WTC11 (cell line): ENCODE measurements around the gene HNRNPA0. TPM values are rescaled to one million over a fixed set of nuclear protein-coding genes. Genes with fewer than 3 reads are reported as not detected.

Experiments used
- ATAC-seq: fragments of 200-7000 bp; cut with Tn5 transposase; 2 replicates; pipeline ENCODE4 v1.10.0; 2021; ENCODE audit warnings: mild to moderate bottlenecking, moderate library complexity
- CTCF ChIA-PET: fragments of 300-600 bp; sonication (Branson Sonifier 250); formaldehyde crosslinking; loops from one replicate; lab custom pipeline; 2021; ENCODE audit warnings: antibody characterized with exemption; lab: Charles Lee
- POLR2A ChIA-PET: fragments of 350-600 bp; sonication (Branson Sonifier 250); formaldehyde crosslinking; loops from one replicate; lab custom pipeline; 2021; ENCODE audit warnings: antibody characterized with exemption; lab: Charles Lee
- DNase-seq: peaks from one replicate; pipeline ENCODE4 v3.0.0; 2021; ENCODE audit warnings: low spot score
- H3K27ac Mint-ChIP-seq: 2 replicates; pipeline ENCODE4 v1.8.0; 2021; ENCODE audit warnings: mixed read lengths
- H3K27me3 Mint-ChIP-seq: 2 replicates; pipeline ENCODE4 v1.8.0; 2021; ENCODE audit warnings: low read depth, mild to moderate bottlenecking, moderate library complexity, mixed read lengths
- H3K36me3 Mint-ChIP-seq: 2 replicates; pipeline ENCODE4 v1.8.0; 2021; ENCODE audit warnings: mixed read lengths
- H3K4me1 Mint-ChIP-seq: 2 replicates; pipeline ENCODE4 v1.8.0; 2022; ENCODE audit warnings: mixed read lengths
- H3K4me3 Mint-ChIP-seq: 2 replicates; pipeline ENCODE4 v1.8.0; 2021; ENCODE audit warnings: mild to moderate bottlenecking, moderate library complexity, mixed read lengths
- H3K9me3 Mint-ChIP-seq: 2 replicates; pipeline ENCODE4 v1.8.0; 2021; ENCODE audit warnings: mixed read lengths
- AFF4 ChIP-seq: sonication (generic); formaldehyde crosslinking; IDR thresholded peaks from 2 replicates; pipeline ENCODE4 v1.8.1; 2023; ENCODE audit warnings: mild to moderate bottlenecking, missing genetic modification reagents, borderline replicate concordance
- E2F4 ChIP-seq: sonication (generic); formaldehyde crosslinking; IDR thresholded peaks from 2 replicates; pipeline ENCODE4 v1.8.1; 2022; ENCODE audit warnings: low read depth, mild to moderate bottlenecking, moderate library complexity, missing genetic modification reagents, borderline replicate concordance
- ERG ChIP-seq: fragments of 250-450 bp; sonication (Bioruptor Pico); IDR thresholded peaks from 2 replicates; pipeline ENCODE4 v1.8.0; 2021; ENCODE audit warnings: mild to moderate bottlenecking
- FOXJ3 ChIP-seq: sonication (generic); formaldehyde crosslinking; IDR thresholded peaks from 2 replicates; pipeline ENCODE4 v1.9.0; 2021; ENCODE audit warnings: missing genetic modification reagents, mild to moderate bottlenecking, borderline replicate concordance
- MLX ChIP-seq: sonication (generic); formaldehyde crosslinking; IDR thresholded peaks from 2 replicates; pipeline ENCODE4 v1.8.1; 2023; ENCODE audit warnings: mild to moderate bottlenecking, missing genetic modification reagents, moderate library complexity
- MXD4 ChIP-seq: fragments of 250-450 bp; sonication (Bioruptor Pico); IDR thresholded peaks from 2 replicates; pipeline ENCODE4 v1.8.0; 2021; ENCODE audit warnings: mild to moderate bottlenecking, moderate library complexity, borderline replicate concordance
- NFE2L1 ChIP-seq: sonication (generic); formaldehyde crosslinking; IDR thresholded peaks from 2 replicates; pipeline ENCODE4 v1.8.1; 2023; ENCODE audit warnings: missing genetic modification reagents
- NR1H2 ChIP-seq: sonication (generic); formaldehyde crosslinking; IDR thresholded peaks from 2 replicates; pipeline ENCODE4 v1.9.0; 2021; ENCODE audit warnings: mild to moderate bottlenecking, moderate library complexity, missing genetic modification reagents
- PRDM15 ChIP-seq: sonication (generic); formaldehyde crosslinking; IDR thresholded peaks from 2 replicates; pipeline ENCODE4 v1.8.0; 2022; ENCODE audit warnings: missing genetic modification reagents
- PREB ChIP-seq: sonication (generic); formaldehyde crosslinking; IDR thresholded peaks from 2 replicates; pipeline ENCODE4 v1.8.1; 2022; ENCODE audit warnings: mild to moderate bottlenecking, missing genetic modification reagents, moderate library complexity, borderline replicate concordance
- RELA ChIP-seq: sonication (generic); formaldehyde crosslinking; IDR thresholded peaks from 2 replicates; pipeline ENCODE4 v1.8.1; 2022; ENCODE audit warnings: missing genetic modification reagents, mild to moderate bottlenecking, borderline replicate concordance
- SP1 ChIP-seq: sonication (generic); formaldehyde crosslinking; conservative IDR thresholded peaks from 2 replicates; pipeline ENCODE4 v1.8.1; 2022; ENCODE audit warnings: missing genetic modification reagents
- TEAD4 ChIP-seq: sonication (generic); formaldehyde crosslinking; IDR thresholded peaks from 2 replicates; pipeline ENCODE4 v1.8.0; 2022; ENCODE audit warnings: mild to moderate bottlenecking, missing genetic modification reagents
- ZNF232 ChIP-seq: sonication (generic); formaldehyde crosslinking; IDR thresholded peaks from 2 replicates; pipeline ENCODE4 v1.8.0; 2022; ENCODE audit warnings: mild to moderate bottlenecking, missing genetic modification reagents
- ZNF317 ChIP-seq: sonication (generic); formaldehyde crosslinking; IDR thresholded peaks from 2 replicates; pipeline ENCODE4 v1.8.1; 2023; ENCODE audit warnings: low read depth, mild to moderate bottlenecking, moderate library complexity, missing genetic modification reagents, borderline replicate concordance
- total RNA-seq: library from RNA; stranded (reverse); gene quantifications from 3 replicates; pipeline ENCODE4 v1.2.3, GENCODE V29; 2021

HNRNPA0 gene
- total RNA-seq, 1 experiment from 2014 or later: 66.6 TPM

- TF ChIP-seq ERG (CRISPR knock-in tag): no peak
These were observed 7.4 kb upstream of the HNRNPA0 start (continued) for GRCh38 chr5:137761566-137761965.

GRCh38 chr5:137760719-137761516 lies 6.8 kb upstream of the HNRNPA0 start:
- ATAC-seq (no peak), DNase-seq (no peak)
- H3K36me3 Mint-ChIP-seq: peaks cover 4% of the 10 kb centered on the region
- no peaks in the 10 kb centered on the region for H3K4me1 Mint-ChIP-seq
- no peak overlapping the region for H3K4me3 Mint-ChIP-seq
- H3K9me3 Mint-ChIP-seq: peaks cover 24% of the 10 kb centered on the region
- peaks cover 38% of the 10 kb centered on the region for H3K27me3 Mint-ChIP-seq
- H3K27ac Mint-ChIP-seq: no peak overlapping the region
- TF ChIP-seq MLX (no peak), RELA (CRISPR knock-in tag) (no peak), TEAD4 (CRISPR knock-in tag) (no peak), ZNF317 (no peak), ZNF232 (CRISPR knock-in tag) (no peak), NFE2L1 (CRISPR knock-in tag) (no peak), PRDM15 (CRISPR knock-in tag) (no peak), SP1 (CRISPR knock-in tag) (no peak), NR1H2 (CRISPR knock-in tag) (no peak), FOXJ3 (CRISPR knock-in tag) (no peak), MXD4 (CRISPR knock-in tag) (no peak), E2F4 (no peak), PREB (CRISPR knock-in tag) (no peak), AFF4 (CRISPR knock-in tag) (no peak)
- POLR2A ChIA-PET: no interaction called here
- CTCF ChIA-PET: interaction anchor here (0.9 to 1.6 kb wide), 2 partner anchors 9 to 18 kb away, joined by 6 to 7 read pairs; no protein-coding TSS in a partner anchor
